Measurements from ENCODE around the gene BCAS3.

DNA sequence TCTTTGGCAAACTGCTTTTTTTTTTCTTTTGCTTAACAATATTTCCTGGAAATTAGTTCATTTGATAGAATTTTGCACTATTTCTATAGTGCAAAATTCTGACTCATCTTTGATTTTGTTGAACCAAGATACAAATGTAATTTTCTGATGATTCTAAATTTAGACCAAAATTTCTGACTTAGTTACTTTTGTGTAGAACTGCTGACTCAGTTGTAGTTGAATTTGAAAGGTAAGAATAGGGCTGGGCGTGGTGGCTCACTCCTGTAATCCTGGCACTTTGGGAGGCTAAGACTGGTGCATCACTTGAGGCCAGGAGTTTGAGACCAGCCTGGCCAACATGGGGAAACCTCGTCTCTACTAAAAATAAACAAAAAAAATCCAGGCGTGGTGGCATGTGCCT is 223.0 kb downstream of the BCAS3 start:
- TF ChIP-seq, protein P1, sequence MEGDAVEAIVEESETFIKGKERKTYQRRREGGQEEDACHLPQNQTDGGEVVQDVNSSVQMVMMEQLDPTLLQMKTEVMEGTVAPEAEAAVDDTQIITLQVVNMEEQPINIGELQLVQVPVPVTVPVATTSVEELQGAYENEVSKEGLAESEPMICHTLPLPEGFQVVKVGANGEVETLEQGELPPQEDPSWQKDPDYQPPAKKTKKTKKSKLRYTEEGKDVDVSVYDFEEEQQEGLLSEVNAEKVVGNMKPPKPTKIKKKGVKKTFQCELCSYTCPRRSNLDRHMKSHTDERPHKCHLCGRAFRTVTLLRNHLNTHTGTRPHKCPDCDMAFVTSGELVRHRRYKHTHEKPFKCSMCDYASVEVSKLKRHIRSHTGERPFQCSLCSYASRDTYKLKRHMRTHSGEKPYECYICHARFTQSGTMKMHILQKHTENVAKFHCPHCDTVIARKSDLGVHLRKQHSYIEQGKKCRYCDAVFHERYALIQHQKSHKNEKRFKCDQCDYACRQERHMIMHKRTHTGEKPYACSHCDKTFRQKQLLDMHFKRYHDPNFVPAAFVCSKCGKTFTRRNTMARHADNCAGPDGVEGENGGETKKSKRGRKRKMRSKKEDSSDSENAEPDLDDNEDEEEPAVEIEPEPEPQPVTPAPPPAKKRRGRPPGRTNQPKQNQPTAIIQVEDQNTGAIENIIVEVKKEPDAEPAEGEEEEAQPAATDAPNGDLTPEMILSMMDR (IDR thresholded peaks at IDR 0.05; ENCODE audit: low read length) = no peak
- no peak for TF ChIP-seq EZH2 (IDR thresholded peaks at IDR 0.05; ENCODE audit: borderline replicate concordance, low read length)

Data from OCI-LY1 (cell line).